GM06990 (cell line): ENCODE measurements around the gene CAMKMT.

ENCODE experiments used
- DNase-seq: peaks from one replicate; pipeline ENCODE4 v3.0.0-alpha.2; 2011; ENCODE audit not compliant: insufficient read length; ENCODE audit errors: extremely low read depth
- H3K27me3 ChIP-seq: replicated peaks from 2 replicates; pipeline ENCODE4 v1.6.0; 2011; ENCODE audit warnings: low read length; ENCODE audit not compliant: control insufficient read depth, insufficient read depth
- H3K36me3 ChIP-seq: 2 replicates; pipeline ENCODE4 v1.5.1; 2011; ENCODE audit warnings: low read length; ENCODE audit not compliant: control insufficient read depth, insufficient read depth
- H3K4me3 ChIP-seq: replicated peaks from 2 replicates; pipeline ENCODE4 v1.5.1; 2011; ENCODE audit warnings: low read depth, mild to moderate bottlenecking, control low read depth, low read length
- CTCF ChIP-seq: IDR thresholded peaks from 2 replicates; pipeline ENCODE4 v1.5.1; 2011; ENCODE audit warnings: low read length, control low read depth, mild to moderate bottlenecking, inconsistent platforms; ENCODE audit not compliant: insufficient read depth, poor library complexity, severe bottlenecking

CAMKMT gene

DNA sequence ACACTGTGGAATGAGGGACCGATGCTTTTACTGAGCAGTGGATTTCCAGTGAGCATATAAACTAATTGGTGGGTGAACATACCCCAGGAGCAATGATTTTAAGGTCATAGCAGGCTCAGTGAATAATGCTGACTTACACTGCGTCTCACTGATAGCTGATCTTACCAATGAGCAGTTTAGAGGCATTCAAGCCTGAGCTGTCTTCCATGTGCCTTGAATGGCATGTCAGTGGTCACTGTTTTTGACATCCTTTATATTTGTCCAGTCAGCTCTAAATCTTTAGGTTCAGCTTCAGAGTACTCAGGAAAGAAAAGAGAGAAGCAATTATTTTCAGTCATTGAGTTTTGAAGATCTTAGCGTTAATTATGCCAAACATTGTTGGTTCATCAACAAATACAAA, 88.3 kb downstream of the CAMKMT start:
- Histone ChIP-seq H3K4me3 (no peak overlapping the region), H3K36me3 (no peaks in the 10 kb centered on the region), H3K27me3 (no peaks in the 10 kb centered on the region)
- no peak for DNase-seq
- TF ChIP-seq CTCF = no peak

DNA sequence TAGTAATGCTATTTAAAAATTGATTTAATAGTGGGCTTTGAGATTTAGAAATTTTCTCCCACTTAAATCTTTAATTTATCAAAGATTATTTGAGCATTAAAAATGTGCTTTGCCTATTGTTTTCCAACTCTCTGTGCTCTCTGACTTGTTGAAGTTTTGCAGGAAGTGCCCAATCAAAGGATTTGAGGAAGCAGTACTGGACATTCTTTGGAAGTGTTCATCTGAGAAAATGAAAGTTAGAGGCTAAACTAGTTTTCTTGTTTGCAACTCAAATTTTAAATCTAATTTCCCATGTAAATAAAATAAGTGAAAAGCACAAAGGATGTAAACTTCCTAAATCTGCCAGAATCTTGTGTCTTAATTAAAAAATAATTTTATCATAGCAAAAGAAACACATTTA, 89.1 kb downstream of the CAMKMT start:
- Histone ChIP-seq H3K27me3 (no peaks in the 10 kb centered on the region), H3K36me3 (no peaks in the 10 kb centered on the region), H3K4me3 (no peak overlapping the region)
- DNase-seq = no peak
- TF ChIP-seq CTCF = no peak

DNA sequence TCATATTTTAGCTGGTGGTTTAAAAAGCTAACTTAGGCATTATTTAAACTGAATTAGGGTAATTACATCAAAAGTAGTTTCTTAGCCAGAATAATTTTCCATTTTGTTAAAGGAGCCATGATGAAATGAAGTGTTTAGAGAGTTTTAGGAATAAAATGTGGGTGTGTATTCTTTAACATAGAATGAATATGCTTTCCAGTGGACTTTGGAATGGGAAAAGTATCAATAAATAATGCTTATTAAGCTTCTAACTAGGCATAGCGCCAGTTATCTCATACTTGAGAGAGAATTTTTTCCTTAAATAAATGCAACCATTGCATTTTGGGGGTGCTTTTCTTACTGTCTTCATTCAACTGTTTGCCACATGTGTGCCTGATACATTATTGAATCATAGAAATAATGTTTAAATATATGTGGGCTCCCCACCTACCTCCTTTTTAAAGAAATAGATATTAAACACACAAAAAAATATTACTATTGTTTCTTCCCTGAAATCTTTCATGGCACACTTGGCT, 90.4 kb downstream of the CAMKMT start:
- DNase-seq = no peak
- no peaks in the 10 kb centered on the region for H3K27me3 ChIP-seq
- no peak overlapping the region for H3K4me3 ChIP-seq
- TF ChIP-seq CTCF = no peak
- no peaks in the 10 kb centered on the region for H3K36me3 ChIP-seq

GRCh38 chr2:44453259-44453658, 91.5 kb downstream of the CAMKMT start:
- no peak for TF ChIP-seq CTCF
- no peak overlapping the region for H3K4me3 ChIP-seq
- no peaks in the 10 kb centered on the region for H3K36me3 ChIP-seq
- no peak for DNase-seq
- H3K27me3 ChIP-seq = no peaks in the 10 kb centered on the region

GRCh38 chr2:44455877-44456276, 94.1 kb downstream of the CAMKMT start:
- no peak for DNase-seq
- H3K4me3 ChIP-seq = no peak overlapping the region
- H3K27me3 ChIP-seq = no peaks in the 10 kb centered on the region
- TF ChIP-seq CTCF = no peak
- H3K36me3 ChIP-seq = no peaks in the 10 kb centered on the region

DNA sequence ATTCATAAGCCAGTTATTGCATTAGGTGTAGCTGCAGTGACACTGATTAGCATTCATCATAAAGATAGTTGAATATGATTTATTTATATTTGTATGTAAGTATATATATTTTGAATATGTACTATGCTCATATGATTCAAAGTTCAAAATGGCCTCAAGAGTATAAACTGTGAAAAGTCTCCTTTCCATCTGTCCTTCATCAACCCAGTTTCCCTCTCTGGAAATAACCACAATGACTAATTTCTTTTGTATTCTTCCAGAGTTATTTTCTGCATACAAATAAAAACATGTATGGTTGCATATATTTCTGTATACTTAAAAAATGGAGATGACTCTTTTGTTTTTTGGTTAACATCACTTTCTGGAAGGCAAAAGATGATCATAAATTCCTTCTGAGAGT, 95.2 kb downstream of the CAMKMT start:
- no peak for DNase-seq
- Histone ChIP-seq H3K36me3 (no peaks in the 10 kb centered on the region), H3K4me3 (no peak overlapping the region), H3K27me3 (no peaks in the 10 kb centered on the region)
- no peak for TF ChIP-seq CTCF
